HG03342 (cell line): ENCODE data around the gene TNXB.

Experiments used
- ATAC-seq: cut with Tn5 transposase; IDR thresholded peaks from one replicate; pipeline ENCODE4 v1.9.1; 2021; ENCODE audit warnings: mild to moderate bottlenecking, moderate library complexity; ENCODE audit not compliant: unreplicated experiment

Gene TNXB, protein sequence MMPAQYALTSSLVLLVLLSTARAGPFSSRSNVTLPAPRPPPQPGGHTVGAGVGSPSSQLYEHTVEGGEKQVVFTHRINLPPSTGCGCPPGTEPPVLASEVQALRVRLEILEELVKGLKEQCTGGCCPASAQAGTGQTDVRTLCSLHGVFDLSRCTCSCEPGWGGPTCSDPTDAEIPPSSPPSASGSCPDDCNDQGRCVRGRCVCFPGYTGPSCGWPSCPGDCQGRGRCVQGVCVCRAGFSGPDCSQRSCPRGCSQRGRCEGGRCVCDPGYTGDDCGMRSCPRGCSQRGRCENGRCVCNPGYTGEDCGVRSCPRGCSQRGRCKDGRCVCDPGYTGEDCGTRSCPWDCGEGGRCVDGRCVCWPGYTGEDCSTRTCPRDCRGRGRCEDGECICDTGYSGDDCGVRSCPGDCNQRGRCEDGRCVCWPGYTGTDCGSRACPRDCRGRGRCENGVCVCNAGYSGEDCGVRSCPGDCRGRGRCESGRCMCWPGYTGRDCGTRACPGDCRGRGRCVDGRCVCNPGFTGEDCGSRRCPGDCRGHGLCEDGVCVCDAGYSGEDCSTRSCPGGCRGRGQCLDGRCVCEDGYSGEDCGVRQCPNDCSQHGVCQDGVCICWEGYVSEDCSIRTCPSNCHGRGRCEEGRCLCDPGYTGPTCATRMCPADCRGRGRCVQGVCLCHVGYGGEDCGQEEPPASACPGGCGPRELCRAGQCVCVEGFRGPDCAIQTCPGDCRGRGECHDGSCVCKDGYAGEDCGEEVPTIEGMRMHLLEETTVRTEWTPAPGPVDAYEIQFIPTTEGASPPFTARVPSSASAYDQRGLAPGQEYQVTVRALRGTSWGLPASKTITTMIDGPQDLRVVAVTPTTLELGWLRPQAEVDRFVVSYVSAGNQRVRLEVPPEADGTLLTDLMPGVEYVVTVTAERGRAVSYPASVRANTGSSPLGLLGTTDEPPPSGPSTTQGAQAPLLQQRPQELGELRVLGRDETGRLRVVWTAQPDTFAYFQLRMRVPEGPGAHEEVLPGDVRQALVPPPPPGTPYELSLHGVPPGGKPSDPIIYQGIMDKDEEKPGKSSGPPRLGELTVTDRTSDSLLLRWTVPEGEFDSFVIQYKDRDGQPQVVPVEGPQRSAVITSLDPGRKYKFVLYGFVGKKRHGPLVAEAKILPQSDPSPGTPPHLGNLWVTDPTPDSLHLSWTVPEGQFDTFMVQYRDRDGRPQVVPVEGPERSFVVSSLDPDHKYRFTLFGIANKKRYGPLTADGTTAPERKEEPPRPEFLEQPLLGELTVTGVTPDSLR (N-terminal part only)

DNA sequence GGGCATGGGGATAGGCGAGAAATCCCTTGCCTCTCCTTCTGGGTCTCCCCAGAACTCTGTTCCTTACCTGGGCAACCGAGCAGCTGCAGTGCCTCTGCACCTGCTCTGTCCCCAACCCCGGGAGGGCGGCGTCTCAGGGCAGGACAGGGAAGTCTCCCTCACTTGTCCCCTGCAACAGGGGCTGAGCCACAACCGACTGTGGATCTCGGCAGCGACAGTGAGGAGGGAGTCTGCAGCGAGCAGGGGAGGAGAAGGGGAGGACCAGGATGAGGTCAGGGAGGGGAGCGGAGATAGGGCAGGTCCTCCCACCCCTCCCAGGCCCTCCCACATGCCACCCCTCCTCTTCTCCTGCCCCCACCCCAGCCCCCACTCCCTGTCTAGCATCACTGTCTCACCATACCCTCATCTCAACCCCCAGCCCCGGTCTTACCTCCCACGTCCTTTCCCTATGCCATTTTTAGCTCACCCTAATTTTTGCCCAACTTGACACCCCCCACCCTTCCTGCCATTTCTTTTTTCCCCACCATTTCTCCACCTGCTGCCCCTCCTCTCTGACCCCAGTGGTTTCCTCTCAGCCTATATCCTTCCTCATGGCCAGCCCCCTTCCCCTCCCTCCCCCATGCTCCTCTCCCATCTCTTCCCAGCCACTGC, at the start of gene TNXB:
TSS of gene TNXB (minus strand) at position 225 of the 651 bp plus-strand sequence. CDS start 11,140 bp downstream, outside the sequence.
- no peak for ATAC-seq

DNA sequence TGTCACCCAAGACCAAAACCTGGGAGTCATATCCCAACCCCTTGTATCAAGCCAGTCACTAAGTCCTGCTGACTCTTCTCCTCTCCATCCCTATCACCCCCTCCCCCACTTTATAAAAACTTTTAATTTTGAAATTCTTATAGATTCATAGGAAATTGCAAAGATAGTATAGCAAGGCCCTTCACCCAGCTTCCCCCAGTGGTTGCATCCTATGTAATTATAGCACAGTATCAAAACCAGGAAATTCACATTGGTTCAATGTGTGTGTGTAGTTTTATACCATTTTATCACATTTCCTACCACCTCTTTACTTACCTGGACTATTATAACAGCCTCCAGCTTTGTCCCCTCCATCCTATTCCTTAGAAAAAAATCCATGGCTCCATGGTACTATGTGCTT, 48.9 kb upstream of the TNXB start:
- no peak for ATAC-seq

DNA sequence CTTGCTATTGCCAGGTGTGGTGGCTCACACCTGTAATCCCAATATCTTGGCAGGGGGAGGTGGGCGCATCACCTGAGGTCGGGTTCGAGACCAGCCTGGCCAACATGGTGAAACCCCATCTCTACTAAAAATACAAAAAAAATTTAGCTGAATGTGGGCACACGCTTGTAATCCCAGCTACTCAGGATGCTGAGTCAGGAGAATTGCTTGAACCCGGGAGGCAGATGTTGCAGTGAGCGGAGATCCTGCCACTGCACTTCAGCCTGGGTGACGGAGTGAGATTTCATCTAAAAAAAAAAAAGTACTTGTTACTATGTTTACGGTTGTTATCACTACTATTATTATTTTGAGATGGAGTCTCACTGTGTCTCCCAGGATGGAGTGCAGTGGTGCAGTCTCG, 47.8 kb upstream of the TNXB start:
- ATAC-seq, result no peak

- no peak for ATAC-seq
Measured at GRCh38 chr6:32154514-32155161, 45.5 kb upstream of the TNXB start.

DNA sequence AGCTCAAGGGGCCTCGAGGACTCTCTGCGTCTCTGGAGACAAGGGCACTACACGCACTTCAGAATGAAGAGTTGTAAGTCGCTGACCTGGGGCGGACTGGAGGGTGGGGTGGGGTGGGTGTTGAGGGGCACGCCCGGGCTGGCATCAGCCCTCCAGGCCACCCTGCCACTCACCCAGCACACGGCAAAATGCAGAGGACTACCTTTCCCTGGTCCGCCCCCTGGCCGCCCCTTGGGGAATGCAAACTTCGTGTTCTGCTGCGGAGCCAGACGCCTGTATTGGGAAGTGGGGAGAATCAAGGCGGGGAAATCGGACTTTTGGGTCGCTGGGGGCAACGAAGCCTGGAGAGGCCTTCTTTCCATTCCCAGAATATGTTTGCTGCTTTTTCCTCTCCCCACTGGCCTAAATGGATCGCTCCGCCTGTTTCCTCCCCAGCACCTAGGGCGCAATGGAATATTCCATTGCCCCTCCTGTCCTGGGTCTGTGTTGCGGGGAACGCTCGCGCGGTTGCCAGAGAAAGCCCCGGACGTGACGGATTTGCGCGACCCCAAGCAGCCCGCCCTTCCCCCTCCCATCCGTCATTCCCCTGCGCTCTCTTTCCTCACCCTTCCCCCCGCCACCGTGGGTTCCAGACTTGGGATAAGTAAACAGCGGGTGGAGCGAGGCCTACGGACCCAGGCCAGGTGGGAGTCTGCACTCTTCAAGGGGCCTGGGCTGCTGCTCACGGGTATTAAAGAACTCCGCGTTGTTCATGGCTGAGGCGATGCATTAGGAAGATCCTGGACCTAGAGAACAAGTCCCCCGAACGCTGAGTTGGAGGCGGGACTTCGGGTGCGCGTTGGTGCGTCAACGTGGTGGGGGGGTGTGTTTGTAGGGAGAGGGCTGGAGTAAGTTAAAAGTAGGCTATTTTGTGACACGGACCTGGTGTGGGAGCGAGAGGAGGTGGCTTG, 44.7 kb upstream of the TNXB start, which contains the start of gene PPT2:
TSS of gene PPT2 (plus strand) at position 578 of the 950 bp plus-strand sequence. CDS start 454 bp downstream, outside the sequence.
- no peak for ATAC-seq

DNA sequence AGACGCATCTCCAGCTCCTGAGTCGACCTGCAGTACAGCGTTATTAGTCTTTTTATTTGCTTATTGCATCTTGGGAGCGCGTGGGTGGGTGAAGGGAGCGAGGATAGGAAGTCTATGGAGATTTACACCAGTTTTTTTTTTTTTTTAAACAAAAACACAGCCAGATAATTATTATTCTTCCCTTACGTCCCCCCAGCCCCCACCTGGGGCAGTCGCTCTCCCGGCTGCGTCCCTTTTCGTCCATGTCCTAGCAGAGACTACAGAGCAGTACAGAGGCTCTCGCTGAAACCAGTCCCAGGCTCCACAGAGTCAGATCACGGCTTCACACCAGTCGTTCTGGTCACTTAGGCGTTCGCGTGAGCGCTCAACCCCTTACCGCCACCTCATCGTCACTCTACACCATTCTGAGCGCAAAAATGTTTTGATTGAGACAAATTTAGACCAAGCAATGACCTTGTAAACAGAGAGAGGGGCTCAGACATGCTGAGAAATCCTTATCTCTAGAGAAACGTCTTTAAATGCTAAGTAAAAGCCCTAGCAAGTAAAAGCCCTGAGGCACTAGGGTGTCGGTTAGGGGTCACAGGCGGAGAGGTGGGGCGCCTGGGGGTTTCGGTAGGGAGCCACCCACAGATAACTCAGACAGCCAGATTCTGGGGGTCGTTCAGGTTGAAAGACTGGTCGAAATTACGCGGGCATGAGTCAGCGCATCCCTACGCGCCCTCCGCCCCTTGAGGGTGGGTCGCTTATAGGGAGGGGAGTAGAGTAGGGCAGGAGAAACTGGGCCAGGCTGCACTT, 43.8 kb upstream of the TNXB start:
- ATAC-seq, result no peak

DNA sequence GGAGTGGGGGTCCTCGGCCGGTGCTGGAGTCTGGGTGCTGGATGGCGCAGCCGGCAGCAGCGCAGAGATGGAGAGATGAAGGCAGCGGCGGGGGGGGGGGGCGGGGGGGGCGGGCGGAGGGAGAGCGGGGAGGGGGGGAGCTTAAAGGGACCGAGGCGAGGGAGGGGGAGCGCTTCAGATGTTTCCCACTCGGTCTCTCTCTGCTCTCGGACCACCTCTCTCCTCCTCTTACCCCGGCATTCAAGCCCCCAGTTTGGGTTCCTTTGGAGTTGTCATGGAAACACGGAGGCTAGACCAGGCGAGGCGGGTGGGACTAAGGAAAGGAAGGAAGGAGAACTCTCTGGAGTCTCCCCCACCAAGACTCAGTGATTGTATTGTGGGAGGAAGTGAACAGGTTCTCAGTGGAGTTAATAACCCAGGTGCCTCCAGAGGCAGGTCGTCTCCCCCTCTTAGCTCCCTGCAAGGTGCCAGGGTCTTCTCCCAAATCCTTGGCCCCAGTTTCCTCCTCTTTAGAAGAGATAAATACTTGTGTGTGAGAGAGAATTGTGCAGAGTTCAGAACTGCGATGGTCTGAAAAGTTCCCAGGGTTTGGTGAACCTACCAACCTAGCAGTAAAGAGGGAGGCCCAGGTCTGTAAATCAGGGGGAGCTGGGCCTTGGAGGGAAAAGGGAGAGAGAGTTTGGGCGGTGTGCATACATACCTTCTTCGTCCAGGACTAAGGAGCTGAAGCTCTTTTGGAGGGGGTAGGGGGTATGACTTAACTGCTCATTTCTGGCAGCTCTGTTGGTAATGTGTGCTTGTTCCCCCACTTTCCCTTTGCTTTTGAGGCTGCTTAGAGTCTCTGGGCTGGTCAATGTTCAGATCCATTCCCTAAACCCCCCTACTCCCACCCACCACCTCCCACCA, 43.0 kb upstream of the TNXB start, which contains the start of gene PRRT1:
TSS of gene PRRT1 (minus strand) at position 77 of the 906 bp plus-strand sequence. CDS start 112 bp downstream, outside the sequence.
- ATAC-seq, result no peak

- no peak for ATAC-seq
Measured at GRCh38 chr6:32151181-32151862, 42.2 kb upstream of the TNXB start.

- no peak for ATAC-seq
Measured at GRCh38 chr6:32149932-32150870, 41.1 kb upstream of the TNXB start.

DNA sequence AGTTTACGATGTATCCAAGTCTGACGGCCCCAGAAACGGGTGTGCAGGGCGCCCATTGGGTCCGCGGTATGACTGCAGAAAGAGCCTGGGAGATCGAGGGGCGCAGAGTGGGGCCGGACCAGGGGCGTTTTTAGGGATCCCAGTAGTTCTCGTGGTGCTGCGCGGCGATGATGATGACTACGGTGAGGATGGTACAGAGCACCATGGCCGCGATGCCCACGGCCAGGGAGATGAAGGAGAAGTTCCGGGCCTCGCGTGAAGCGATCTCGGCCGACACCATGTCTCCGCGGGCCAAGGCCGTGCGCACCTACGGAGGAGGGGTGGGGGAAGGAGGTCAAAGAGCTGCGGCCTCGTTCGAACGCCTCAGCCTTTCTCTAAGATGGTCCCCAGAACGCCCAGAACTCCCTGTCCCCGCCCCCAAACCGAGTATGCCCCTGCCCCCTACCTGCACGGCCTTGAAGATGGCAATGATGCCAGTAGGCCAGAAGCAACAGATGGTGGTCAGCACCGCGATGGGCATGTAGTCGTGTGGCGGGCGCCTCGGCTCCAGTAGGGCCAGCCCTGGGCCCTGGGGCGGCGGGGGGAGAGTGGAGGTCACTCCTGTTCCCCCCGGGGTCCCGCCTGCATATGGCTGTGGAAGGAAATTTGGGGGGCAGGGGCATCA, 40.1 kb upstream of the TNXB start:
- no peak for ATAC-seq

DNA sequence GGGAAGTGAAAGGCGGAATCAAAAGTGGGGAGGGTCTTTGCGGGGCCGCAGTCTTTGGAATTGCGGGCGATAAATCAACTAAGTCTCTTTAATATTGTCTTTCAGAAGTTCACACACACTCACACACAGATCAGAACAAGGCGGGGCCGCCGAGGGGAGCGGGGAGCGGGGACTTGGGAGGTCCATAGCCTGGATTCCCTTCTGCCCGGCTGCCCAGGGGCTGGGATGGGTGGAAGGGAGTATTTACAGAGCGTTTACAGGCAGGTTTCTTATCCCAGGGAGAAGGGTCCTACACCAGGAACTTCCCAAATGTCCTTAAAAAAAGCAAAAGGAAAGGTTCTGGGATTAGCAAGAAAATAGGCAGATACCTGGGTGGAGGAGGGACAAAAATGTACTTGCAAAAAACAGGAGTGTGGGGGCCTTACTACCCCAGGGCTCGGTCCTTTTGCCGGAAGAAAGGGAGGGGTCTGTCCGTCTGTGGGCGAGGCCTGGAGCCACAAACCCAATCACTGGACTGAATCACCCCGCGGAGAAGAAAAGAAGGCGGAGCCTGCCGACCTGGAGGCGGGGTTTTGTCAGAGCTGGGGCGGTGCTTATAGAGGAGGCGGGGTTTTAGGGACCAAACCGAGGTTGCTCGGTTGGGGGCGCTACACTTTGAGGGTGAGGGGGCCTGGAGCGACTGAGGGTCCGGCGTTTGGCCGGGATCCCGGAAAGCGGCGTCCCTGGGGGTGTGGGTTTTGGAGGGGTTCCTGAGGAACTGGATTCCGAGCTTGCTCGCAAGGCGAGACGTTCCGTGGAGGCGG, 39.4 kb upstream of the TNXB start:
- no peak for ATAC-seq

- no peak for ATAC-seq
Measured at GRCh38 chr6:32147401-32148132, 38.4 kb upstream of the TNXB start.

DNA sequence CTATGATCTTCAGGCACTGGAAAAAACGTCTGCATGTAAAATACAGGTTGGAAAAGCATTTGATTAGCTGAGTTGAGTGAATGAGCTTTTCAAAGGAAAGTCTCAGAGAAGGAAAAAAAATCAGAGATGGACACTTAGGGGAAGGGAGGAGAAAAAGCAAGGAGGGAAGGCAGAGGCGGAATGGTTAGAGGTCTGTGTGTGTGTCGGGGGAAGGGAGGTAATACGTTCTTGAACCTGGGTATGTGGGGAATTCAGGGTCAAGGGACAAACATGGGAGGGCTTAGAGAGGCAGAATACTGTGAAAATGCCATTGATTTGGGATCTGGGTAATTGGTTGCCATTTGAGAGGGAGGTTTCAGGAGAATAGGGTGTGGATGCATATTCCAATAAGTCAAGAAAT, 37.5 kb upstream of the TNXB start:
- ATAC-seq, result no peak
